NCI-H69 (cell line): ENCODE data around the gene ZNF697.
"Not testable (repeated sequence)": the region's sequence is repeated elsewhere in the genome, so short reads cannot be mapped to it uniquely, and the experiment has no call there.

Source experiments
- DNase-seq: peaks from one replicate; lab custom pipeline; 2025; lab: John Stamatoyannopoulos, UW

Gene ZNF697

DNA sequence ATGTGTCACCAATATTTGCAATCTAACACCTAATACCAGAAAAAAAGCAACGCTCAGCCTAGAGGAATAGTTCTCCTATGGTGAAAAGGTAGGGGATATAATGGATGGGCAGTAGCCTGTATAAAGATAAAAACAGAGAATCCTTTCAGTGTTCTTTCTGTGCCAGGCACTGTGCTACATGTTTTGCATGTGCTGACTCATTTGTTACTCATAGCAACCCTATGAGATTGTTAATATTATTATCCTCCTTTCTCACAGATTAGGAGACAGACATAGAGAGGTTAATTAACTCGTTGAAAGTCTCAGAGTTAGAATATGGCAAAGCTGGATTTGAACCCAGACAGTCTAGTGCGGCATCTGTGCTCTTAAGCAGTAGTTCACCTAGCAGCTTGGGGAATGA is 45.3 kb downstream of the ZNF697 start:
- not testable (repeated sequence) for DNase-seq

GRCh38 chr1:119602169-119602568 is 45.9 kb downstream of the ZNF697 start:
- no peak for DNase-seq

DNA sequence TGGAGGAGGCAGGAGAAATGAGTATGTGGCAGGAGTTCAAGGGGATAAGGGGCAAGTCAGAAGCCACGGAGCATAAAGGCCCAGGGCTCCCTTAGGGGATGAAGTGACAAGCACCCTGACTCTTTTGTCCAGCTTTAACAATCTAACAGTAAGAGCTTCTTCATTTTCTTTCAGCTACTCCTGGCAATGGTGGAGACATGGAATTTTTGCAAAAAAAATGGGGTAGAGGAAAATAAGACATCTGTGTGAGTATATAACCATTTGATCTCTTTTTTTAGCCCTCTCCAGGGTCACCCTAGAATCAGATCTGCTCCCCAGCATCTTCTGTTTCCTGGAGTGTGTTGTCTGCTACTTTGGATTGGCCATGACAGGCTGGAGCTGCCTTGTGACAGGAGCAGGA is 47.1 kb downstream of the ZNF697 start:
- DNase-seq, result no peak

- DNase-seq, result no peak
Measured at GRCh38 chr1:119600561-119600960, 47.5 kb downstream of the ZNF697 start.

DNA sequence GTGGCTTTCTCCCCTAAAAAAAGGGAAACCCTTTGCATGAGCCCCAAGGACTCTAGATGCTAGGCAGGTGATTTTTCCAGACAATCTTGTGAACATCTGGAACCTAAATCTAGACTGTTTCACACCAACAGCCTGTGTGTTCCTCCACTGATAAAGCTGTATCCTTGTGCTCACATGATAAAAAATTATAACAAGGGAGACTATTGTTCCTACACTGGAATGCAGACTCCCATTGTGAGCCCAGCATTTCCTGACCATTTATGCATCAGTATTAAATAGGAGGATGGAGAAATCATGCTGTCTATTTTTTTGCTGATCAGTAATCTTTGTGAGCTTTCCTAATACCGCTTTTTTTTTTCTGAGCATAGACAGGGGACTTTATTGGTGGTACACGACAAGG is 52.5 kb downstream of the ZNF697 start:
- DNase-seq, result no peak

- no peak for DNase-seq
Measured at GRCh38 chr1:119595168-119595567, 52.9 kb downstream of the ZNF697 start.

GRCh38 chr1:119594376-119594775 is 53.7 kb downstream of the ZNF697 start:
- no peak for DNase-seq

DNA sequence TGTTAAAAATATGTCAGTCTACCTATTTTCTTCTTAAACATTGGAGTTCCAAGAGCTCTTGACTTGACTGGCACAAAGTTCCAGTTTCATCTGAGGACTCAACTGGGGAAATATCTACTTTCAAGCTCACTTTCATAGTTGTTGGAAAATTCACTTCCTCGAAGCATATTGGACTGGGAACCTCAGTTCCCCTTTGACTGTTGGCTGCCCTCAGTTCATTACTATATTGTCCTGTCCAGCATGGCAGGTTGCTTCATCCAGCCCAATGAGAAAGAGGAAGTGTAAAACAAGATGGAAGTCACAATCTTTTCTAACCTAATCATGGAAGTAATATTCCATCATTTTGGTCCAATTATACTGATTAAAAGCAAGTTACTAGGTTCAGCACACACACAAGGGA is 54.3 kb downstream of the ZNF697 start:
- no peak for DNase-seq

DNA sequence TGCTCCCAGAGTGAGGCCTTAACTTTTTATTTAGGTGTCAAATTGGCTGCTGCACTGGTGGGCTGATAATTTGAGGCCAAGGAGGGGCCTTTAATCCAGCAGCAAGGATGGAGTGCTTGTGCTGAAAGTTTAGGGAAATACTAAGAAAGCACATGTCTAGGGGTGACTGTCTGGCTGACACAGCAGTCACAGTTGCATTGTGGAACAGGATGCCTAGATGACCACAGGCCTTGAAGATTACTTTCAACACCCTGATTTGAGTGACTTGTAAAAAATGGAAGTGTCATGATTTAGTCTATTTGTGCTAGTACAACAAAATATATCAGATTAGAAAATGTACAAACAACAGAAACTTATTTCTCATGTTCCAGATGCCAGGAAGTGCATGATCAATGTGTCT is 57.7 kb downstream of the ZNF697 start:
- no peak for DNase-seq

GRCh38 chr1:119588621-119589020 is 59.4 kb downstream of the ZNF697 start:
- no peak for DNase-seq

GRCh38 chr1:119587341-119587740 is 60.7 kb downstream of the ZNF697 start:
- DNase-seq, result peak; percentile 83

DNA sequence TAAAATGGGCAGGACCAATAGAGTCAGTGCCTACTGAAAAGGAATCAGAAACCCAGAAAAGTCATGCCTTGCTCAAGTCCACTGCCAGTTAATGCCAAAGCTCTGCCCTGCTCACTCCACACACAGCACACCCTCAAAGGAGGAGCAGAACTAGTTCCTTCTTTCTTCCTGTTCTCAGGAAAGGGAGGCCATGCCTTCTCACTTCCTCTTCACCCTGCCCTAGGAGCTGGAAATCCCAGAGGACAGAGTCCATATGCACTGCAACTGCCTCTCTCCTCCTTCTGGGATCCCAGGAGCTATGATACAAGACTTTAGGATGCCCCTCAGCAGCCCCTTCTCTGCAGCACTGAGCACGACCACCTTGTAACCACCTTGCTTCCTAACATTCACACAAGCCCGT is 62.3 kb downstream of the ZNF697 start:
- DNase-seq, result not testable (repeated sequence)

DNA sequence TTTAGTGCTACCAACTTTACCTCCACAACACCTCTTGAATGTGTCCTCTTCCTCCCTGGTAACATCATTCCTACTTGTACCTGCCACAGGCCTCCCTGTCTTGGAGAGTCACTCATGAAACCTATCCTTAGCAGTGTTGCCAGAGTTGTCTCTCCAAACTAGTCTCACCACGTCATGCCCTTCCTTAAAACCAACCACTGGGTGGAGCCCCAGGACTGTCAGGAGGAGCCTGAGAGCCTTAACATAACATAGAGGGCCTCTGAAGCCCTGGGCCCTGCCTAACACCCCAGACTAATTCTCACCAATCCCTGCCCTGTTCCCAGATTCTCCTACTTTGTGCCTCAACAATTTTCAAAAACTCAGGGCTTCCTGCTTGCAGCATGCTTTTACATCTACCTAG is 65.3 kb downstream of the ZNF697 start:
- DNase-seq, result peak; percentile 55

DNA sequence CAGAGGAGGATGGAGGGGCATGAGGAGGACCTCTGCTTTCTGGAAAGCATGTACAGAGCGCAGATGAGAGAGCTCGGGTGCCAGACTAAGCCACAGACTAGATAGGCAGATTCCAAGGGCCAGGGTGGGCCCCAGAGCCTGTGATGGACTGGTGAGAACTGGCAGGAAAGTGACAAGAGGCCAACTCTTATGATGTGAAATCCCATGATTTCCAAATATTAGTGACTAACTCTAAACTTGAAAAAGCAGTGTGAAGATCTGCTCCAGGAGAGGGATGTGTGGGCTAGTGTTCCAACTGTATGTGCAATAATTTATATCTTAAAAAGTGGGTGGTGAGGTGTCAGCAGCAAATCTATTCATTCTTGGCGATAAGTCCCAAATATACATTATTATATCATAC is 67.0 kb downstream of the ZNF697 start:
- not testable (repeated sequence) for DNase-seq

DNA sequence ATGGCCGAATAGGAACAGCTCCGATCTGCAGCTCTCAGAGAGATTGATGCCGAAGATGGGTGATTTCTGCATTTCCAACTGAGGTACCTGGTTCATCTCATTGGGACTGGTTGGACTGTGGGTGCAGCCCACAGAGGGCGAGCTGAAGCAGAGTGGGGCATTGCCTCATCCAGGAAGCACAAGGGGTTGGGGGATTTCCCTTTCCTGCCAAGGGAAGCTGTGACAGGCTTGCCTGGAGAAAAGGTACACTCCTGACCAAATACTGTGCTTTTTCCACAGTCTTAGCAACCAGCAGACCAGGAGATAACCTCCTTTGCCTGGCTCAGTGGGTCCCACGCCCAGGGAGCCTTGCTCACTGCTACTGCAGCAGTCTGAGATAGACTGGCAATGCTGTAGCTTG is 74.2 kb downstream of the ZNF697 start:
- DNase-seq, result no peak

DNA sequence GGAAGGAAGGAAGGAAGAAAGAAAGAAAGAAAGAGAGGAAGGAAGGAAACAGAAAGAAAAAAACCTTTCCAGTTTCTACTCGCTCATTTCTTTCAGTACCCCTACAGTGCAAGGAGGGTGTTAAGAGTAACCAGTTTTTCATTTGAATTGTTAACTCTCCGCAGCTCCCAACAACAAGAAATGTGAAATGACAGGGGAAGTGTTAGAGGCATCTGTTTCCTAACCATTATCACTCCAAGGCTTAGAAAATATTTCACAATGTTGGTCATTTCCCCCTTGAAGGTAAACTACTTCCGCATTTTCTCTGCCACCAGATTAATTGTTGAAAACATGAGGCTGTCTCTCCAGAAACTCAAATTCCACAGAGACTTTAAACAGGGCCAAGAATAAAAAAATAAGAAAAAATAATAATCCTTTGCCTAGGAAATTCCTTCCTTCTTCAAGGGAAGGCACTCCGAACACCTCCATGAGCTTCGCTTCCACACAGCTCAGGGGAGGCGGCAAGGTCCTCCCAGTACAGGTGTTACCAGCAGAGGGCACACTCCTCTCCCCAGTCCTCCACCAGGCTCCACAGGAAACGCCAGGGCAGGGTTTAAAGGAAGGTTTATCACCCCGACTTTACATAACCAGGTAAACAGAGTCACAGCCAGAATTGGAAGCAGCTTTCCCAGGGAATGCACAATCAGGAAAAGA is 78.0 kb downstream of the ZNF697 start:
- not testable (repeated sequence) for DNase-seq
